ENCODE data around the gene EIF3D.

DNA sequence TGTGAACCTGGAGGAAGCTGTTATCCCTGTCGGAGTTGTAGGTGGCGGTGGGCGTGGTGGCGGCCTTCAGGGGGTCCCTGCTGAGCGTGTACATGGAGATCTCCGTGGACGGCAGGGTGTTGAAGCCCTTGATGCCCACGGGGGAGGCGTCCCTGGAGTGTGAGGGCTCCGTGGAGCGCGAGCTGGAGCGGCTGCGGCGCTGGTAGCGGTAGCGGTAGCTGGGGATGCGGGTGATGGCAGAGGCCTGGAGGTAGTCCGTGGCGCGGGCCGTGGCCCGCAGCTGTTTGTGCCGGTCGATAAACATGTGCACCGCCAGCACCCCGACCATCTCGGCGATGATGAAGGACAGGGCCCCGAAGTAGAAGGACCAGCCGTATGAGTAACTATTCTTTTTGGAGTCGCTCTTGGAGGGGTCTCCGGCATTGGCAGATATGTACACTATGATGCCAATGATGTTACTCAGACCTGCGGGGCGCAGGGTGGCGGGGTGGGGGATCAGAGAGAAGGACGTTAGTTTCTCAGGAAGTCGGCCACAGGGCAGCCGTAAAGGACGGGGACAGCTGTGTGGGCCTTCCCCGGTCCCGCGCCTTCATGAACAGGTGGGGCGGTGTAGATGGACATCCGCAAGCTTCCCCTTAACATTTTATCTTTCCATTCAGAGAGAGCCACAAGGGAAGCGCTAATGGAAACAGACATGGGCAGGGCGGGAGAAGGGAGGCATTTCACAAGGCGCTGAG lies 35.6 kb upstream of the EIF3D start:
- TF ChIP-seq CTCF (conservative IDR thresholded peaks at IDR 0.05; ENCODE audit: low read length) (no peak), EZH2phosphoT487 (IDR thresholded peaks at IDR 0.05; ENCODE audit: borderline replicate concordance) (no peak)

All from Loucy (cell line).